Vagina (tissue), 2 donors: ENCODE measurements around the gene OAS1. TPM values are rescaled to one million over a fixed set of nuclear protein-coding genes. Genes with fewer than 3 reads are reported as not detected.

Experiments used
- DNase-seq, 2 donors: peaks; one replicate each; pipeline ENCODE4 v3.0.0-alpha.2; 2017; ENCODE audit errors: extremely low spot score in 2 of 2
- H3K27ac ChIP-seq: fragments of 200-600 bp; sonication (generic); one replicate; pipeline ENCODE4 v1.5.1; 2019
- H3K27me3 ChIP-seq: fragments of 200-600 bp; sonication (generic); one replicate; pipeline ENCODE4 v1.5.1; 2019
- H3K36me3 ChIP-seq, 2 donors: fragments of 200-600 bp; sonication (generic); one replicate each; pipeline ENCODE4 v1.5.1; 2017 to 2019
- H3K4me1 ChIP-seq: fragments of 200-600 bp; sonication (generic); one replicate; pipeline ENCODE4 v1.5.1; 2019
- H3K4me3 ChIP-seq, 2 donors: fragments of 200-600 bp; sonication (generic); 1 replicate in 1 of 2; 2 replicates in 1 of 2; pipeline ENCODE4 v1.5.1; 2016 to 2019
- H3K9me3 ChIP-seq: fragments of 200-600 bp; sonication (generic); one replicate; pipeline ENCODE4 v1.5.1; 2019
- POLR2A ChIP-seq, 2 donors: fragments of 450-650 bp; IDR thresholded peaks; one replicate each; pipeline ENCODE4 v1.6.1; 2017; ENCODE audit warnings: antibody characterized with exemption in 2 of 2, mild to moderate bottlenecking in 2 of 2, moderate library complexity in 2 of 2
- POLR2AphosphoS5 ChIP-seq, 2 donors: sonication (generic); formaldehyde crosslinking; IDR thresholded peaks; one replicate each; pipeline ENCODE4 v1.9.0; 2017; ENCODE audit warnings: antibody characterized with exemption in 2 of 2, mild to moderate bottlenecking in 2 of 2, low read depth in 1 of 2; ENCODE audit not compliant: insufficient read depth in 1 of 2
- intact Hi-C: fragments of 100-400 bp; cut with DNase I; formaldehyde crosslinking; loops from one replicate; pipeline ENCODE4 v1.15.1; 2023
- total RNA-seq: library from RNA; depleted of rRNA; stranded (reverse); fragments of >200 nt; gene quantifications from one replicate; pipeline ENCODE4 v1.2.3, GENCODE V29; 2016
- TF ChIP-seq, protein P1 (sequence below), 3 experiments: fragments of 450-650 bp in 2 of 3; fragments of 200-600 bp in 1 of 3; sonication (generic) in 1 of 3; IDR thresholded peaks; one replicate each; pipeline ENCODE4 v1.5.1; 2017 to 2019; ENCODE audit warnings: antibody characterized with exemption in 3 of 3, mild to moderate bottlenecking in 2 of 3, moderate library complexity in 2 of 3

OAS1 gene
- total RNA-seq, 1 donor from 2014 or later: 30.9 TPM

- Histone ChIP-seq H3K4me1 (no peaks in the 10 kb centered on the region), H3K27me3 (no peaks in the 10 kb centered on the region), H3K9me3 (no peaks in the 10 kb centered on the region), H3K4me3 (no peak overlapping the region), H3K36me3 (no peaks in the 10 kb centered on the region), H3K27ac (no peak overlapping the region)
- intact Hi-C loops: no loop called here
- DNase-seq: no peak
- TF ChIP-seq POLR2AphosphoS5 (IDR thresholded peaks at IDR 0.05; ENCODE audit: insufficient read depth in 1 of 2, low read depth in 1 of 2) (no peak), POLR2A (IDR thresholded peaks at IDR 0.05) (no peak)
- TF ChIP-seq, protein P1, sequence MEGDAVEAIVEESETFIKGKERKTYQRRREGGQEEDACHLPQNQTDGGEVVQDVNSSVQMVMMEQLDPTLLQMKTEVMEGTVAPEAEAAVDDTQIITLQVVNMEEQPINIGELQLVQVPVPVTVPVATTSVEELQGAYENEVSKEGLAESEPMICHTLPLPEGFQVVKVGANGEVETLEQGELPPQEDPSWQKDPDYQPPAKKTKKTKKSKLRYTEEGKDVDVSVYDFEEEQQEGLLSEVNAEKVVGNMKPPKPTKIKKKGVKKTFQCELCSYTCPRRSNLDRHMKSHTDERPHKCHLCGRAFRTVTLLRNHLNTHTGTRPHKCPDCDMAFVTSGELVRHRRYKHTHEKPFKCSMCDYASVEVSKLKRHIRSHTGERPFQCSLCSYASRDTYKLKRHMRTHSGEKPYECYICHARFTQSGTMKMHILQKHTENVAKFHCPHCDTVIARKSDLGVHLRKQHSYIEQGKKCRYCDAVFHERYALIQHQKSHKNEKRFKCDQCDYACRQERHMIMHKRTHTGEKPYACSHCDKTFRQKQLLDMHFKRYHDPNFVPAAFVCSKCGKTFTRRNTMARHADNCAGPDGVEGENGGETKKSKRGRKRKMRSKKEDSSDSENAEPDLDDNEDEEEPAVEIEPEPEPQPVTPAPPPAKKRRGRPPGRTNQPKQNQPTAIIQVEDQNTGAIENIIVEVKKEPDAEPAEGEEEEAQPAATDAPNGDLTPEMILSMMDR (IDR thresholded peaks at IDR 0.05): no peak
Observed at GRCh38 chr12:112876506-112876905, 30.3 kb upstream of the OAS1 start.

DNA sequence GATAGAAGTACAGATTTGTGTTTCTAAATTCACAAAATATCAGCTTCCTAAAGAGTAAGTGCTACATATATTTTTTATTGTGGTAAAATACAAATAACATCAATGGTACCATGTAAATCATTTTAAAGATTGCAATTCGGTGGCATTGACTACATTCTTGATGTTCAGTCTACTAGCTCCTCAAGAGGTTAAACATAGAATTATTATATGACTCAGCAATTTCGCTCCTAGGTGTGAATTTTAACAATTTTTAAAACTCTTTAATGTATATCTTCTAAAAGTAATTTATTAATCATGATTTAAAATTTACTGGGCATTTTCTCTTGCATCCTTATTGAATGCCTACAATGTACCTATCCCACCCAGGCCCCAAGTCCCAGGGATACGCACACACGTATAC lies 29.8 kb upstream of the OAS1 start:
- intact Hi-C loops: no loop called here
- TF ChIP-seq POLR2A (IDR thresholded peaks at IDR 0.05) (no peak), POLR2AphosphoS5 (IDR thresholded peaks at IDR 0.05; ENCODE audit: insufficient read depth in 1 of 2, low read depth in 1 of 2) (no peak)
- TF ChIP-seq, protein P1 (IDR thresholded peaks at IDR 0.05): no peak
- Histone ChIP-seq H3K27ac (no peak overlapping the region), H3K27me3 (no peaks in the 10 kb centered on the region), H3K4me1 (no peaks in the 10 kb centered on the region), H3K36me3 (no peaks in the 10 kb centered on the region), H3K9me3 (no peaks in the 10 kb centered on the region), H3K4me3 (no peak overlapping the region)
- DNase-seq: no peak

DNA sequence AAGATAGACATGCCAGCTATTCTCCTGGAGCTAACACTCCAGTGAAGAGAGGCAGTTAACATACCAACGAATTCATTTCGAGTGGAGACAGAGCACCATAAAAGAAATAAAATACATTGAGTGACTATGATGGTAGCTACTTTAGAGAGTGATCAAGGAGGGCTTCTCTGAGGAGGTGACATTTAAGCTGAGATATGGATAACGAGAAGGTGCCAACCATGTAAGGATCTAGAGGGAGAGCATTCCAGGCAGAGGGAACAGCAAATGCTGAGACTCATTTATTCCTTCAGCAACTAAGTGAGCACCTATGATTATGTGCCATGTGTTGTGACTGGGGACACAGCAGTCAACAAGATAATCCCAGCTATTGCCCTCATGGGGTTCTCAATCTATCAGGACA lies 28.3 kb upstream of the OAS1 start:
- Histone ChIP-seq H3K36me3 (no peaks in the 10 kb centered on the region), H3K4me3 (no peak overlapping the region), H3K9me3 (no peaks in the 10 kb centered on the region), H3K27ac (no peak overlapping the region), H3K27me3 (no peaks in the 10 kb centered on the region), H3K4me1 (no peaks in the 10 kb centered on the region)
- DNase-seq: no peak
- intact Hi-C loops: no loop called here
- no peak for TF ChIP-seq POLR2A (IDR thresholded peaks at IDR 0.05)
- TF ChIP-seq, protein P1 (IDR thresholded peaks at IDR 0.05): no peak
- TF ChIP-seq POLR2AphosphoS5 (IDR thresholded peaks at IDR 0.05; ENCODE audit: insufficient read depth in 1 of 2, low read depth in 1 of 2): no peak

GRCh38 chr12:112879191-112879705 lies 27.5 kb upstream of the OAS1 start:
- DNase-seq: no peak
- TF ChIP-seq POLR2A (IDR thresholded peaks at IDR 0.05) (no peak), POLR2AphosphoS5 (IDR thresholded peaks at IDR 0.05; ENCODE audit: insufficient read depth in 1 of 2, low read depth in 1 of 2) (no peak)
- TF ChIP-seq, protein P1 (IDR thresholded peaks at IDR 0.05): no peak
- intact Hi-C loops: no loop called here
- Histone ChIP-seq H3K4me1 (no peaks in the 10 kb centered on the region), H3K27ac (no peak overlapping the region), H3K36me3 (no peaks in the 10 kb centered on the region), H3K4me3 (no peak overlapping the region), H3K9me3 (no peaks in the 10 kb centered on the region), H3K27me3 (no peaks in the 10 kb centered on the region)

DNA sequence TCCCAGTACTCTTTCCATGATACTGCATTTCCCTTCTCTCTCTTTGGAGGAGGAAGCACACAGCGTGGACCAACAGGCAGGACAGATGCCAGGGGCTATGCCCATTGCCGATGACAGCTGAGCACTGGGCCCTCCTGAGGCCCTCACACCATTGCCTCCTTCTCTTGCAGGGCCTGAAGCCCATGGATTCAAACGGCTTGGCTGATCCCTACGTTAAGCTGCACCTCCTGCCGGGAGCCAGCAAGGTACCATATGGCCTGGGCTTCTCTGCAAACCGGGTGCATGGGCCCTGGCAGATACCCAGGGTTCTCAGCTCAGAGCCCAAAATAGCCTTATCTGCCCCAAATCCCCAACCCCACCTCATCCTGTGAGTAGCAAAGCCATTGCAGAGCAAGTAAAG lies 25.2 kb upstream of the OAS1 start:
- intact Hi-C loops: no loop called here
- no peak overlapping the region for H3K27ac ChIP-seq
- no peak for DNase-seq
- TF ChIP-seq POLR2AphosphoS5 (IDR thresholded peaks at IDR 0.05; ENCODE audit: insufficient read depth in 1 of 2, low read depth in 1 of 2) (no peak), POLR2A (IDR thresholded peaks at IDR 0.05) (no peak)
- no peak overlapping the region for H3K4me3 ChIP-seq
- H3K27me3 ChIP-seq: no peaks in the 10 kb centered on the region
- H3K9me3 ChIP-seq: no peaks in the 10 kb centered on the region
- no peaks in the 10 kb centered on the region for H3K36me3 ChIP-seq
- H3K4me1 ChIP-seq: no peaks in the 10 kb centered on the region
